Cardiac muscle cell (in vitro differentiated cells and primary cell): ENCODE measurements around the gene C3orf20. TPM values are rescaled to one million over a fixed set of nuclear protein-coding genes. Genes with fewer than 3 reads are reported as not detected.

ENCODE experiments used
- DNase-seq, 2 donors: peaks; one replicate each; pipeline versions ENCODE4 v3.0.0 to v3.0.0-alpha.2; 2010 to 2017; ENCODE audit warnings: low read depth in 1 of 2, low spot score in 1 of 2
- H3K27ac ChIP-seq: fragments of 200-600 bp; sonication (generic); 2 replicates; pipeline ENCODE4 v1.5.1; 2016
- H3K27me3 ChIP-seq: fragments of 200-600 bp; sonication (generic); 2 replicates; pipeline ENCODE4 v1.6.0; 2016; ENCODE audit warnings: control low read depth
- H3K36me3 ChIP-seq: fragments of 200-600 bp; sonication (generic); 2 replicates; pipeline ENCODE4 v1.5.1; 2016; ENCODE audit warnings: control low read depth
- H3K4me1 ChIP-seq: fragments of 200-600 bp; sonication (generic); 2 replicates; pipeline ENCODE4 v1.8.1; 2017; ENCODE audit warnings: low read depth, mild to moderate bottlenecking, mixed run types
- H3K4me3 ChIP-seq: fragments of 200-600 bp; sonication (generic); 2 replicates; pipeline ENCODE4 v1.5.1; 2016; ENCODE audit warnings: mild to moderate bottlenecking
- H3K9me3 ChIP-seq: fragments of 200-600 bp; sonication (generic); 2 replicates; pipeline ENCODE4 v1.5.1; 2017; ENCODE audit warnings: low read depth, mild to moderate bottlenecking, control low read depth
- CTCF ChIP-seq: IDR thresholded peaks from 2 replicates; pipeline ENCODE4 v1.5.1; 2012; ENCODE audit warnings: low read depth, mild to moderate bottlenecking, low read length
- polyA plus RNA-seq: library from polyadenylated mRNA; unstranded; fragments of >200 nt; fragmentation: Nextera tagmentation; extraction: Ambion mirVana; gene quantifications from 2 replicates; pipeline ENCODE4 v1.2.1, GENCODE V29; 2016
- total RNA-seq: library from RNA; depleted of rRNA; stranded (reverse); fragments of >200 nt; gene quantifications from 2 replicates; pipeline ENCODE4 v1.2.3, GENCODE V29; 2016

The C3orf20 gene
- total and polyA plus RNA-seq, 2 experiments from 2014 or later: 0.21 TPM; not detected in 1

- Histone ChIP-seq H3K27me3 (no peaks in the 10 kb centered on the region), H3K4me3 (no peak overlapping the region), H3K27ac (no peak overlapping the region), H3K36me3 (no peaks in the 10 kb centered on the region), H3K4me1 (no peaks in the 10 kb centered on the region), H3K9me3 (no peaks in the 10 kb centered on the region)
- TF ChIP-seq CTCF: no peak
- DNase-seq: no peak
These were observed 92.5 kb downstream of the C3orf20 start for GRCh38 chr3:14767245-14768051.

GRCh38 chr3:14768182-14768790 lies 93.3 kb downstream of the C3orf20 start:
- Histone ChIP-seq H3K9me3 (no peaks in the 10 kb centered on the region), H3K27me3 (no peaks in the 10 kb centered on the region), H3K36me3 (no peaks in the 10 kb centered on the region), H3K4me3 (no peak overlapping the region), H3K4me1 (no peaks in the 10 kb centered on the region), H3K27ac (no peak overlapping the region)
- TF ChIP-seq CTCF: no peak
- DNase-seq: no peak

GRCh38 chr3:14768881-14769280 lies 93.9 kb downstream of the C3orf20 start:
- Histone ChIP-seq H3K9me3 (no peaks in the 10 kb centered on the region), H3K36me3 (no peaks in the 10 kb centered on the region)
- DNase-seq: no peak

GRCh38 chr3:14769544-14770325 lies 94.8 kb downstream of the C3orf20 start:
- no peaks in the 10 kb centered on the region for H3K27me3 ChIP-seq
- no peaks in the 10 kb centered on the region for H3K9me3 ChIP-seq
- H3K4me3 ChIP-seq: no peak overlapping the region
- H3K36me3 ChIP-seq: no peaks in the 10 kb centered on the region
- no peaks in the 10 kb centered on the region for H3K4me1 ChIP-seq
- no peak for TF ChIP-seq CTCF
- DNase-seq: no peak
- H3K27ac ChIP-seq: no peak overlapping the region

More at GRCh38 chr3:14768881-14769280, 93.9 kb downstream of the C3orf20 start:
- Histone ChIP-seq H3K4me3 (no peak overlapping the region), H3K27me3 (no peaks in the 10 kb centered on the region), H3K27ac (no peak overlapping the region), H3K4me1 (no peaks in the 10 kb centered on the region)
- TF ChIP-seq CTCF: no peak

GRCh38 chr3:14770591-14770990 lies 95.7 kb downstream of the C3orf20 start:
- Histone ChIP-seq H3K4me3 (no peak overlapping the region), H3K36me3 (no peaks in the 10 kb centered on the region), H3K27me3 (no peaks in the 10 kb centered on the region), H3K4me1 (no peaks in the 10 kb centered on the region), H3K27ac (no peak overlapping the region), H3K9me3 (no peaks in the 10 kb centered on the region)
- no peak for TF ChIP-seq CTCF
- no peak for DNase-seq
